ENCODE measurements around the gene RTN1.

- TF ChIP-seq CTCF (IDR thresholded peaks at IDR 0.05; ENCODE audit: insufficient read depth, low read length, poor library complexity, severe bottlenecking) = no peak
- TF ChIP-seq EZH2phosphoT487 (conservative IDR thresholded peaks at IDR 0.05; ENCODE audit: low read length) = no peak
These were observed 108.7 kb downstream of the RTN1 start for GRCh38 chr14:59761851-59762250.
